Measurements from ENCODE around the gene LTB4R2.

Gene LTB4R2

GRCh38 chr14:24308342-24309124 is 1.4 kb upstream of the LTB4R2 start:
- TF ChIP-seq, protein P1, sequence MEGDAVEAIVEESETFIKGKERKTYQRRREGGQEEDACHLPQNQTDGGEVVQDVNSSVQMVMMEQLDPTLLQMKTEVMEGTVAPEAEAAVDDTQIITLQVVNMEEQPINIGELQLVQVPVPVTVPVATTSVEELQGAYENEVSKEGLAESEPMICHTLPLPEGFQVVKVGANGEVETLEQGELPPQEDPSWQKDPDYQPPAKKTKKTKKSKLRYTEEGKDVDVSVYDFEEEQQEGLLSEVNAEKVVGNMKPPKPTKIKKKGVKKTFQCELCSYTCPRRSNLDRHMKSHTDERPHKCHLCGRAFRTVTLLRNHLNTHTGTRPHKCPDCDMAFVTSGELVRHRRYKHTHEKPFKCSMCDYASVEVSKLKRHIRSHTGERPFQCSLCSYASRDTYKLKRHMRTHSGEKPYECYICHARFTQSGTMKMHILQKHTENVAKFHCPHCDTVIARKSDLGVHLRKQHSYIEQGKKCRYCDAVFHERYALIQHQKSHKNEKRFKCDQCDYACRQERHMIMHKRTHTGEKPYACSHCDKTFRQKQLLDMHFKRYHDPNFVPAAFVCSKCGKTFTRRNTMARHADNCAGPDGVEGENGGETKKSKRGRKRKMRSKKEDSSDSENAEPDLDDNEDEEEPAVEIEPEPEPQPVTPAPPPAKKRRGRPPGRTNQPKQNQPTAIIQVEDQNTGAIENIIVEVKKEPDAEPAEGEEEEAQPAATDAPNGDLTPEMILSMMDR (IDR thresholded peaks at IDR 0.05; ENCODE audit: control insufficient read depth, insufficient read depth, low read depth, low read length, missing control alignments) = no peak
- DNase-seq (ENCODE audit: low read depth) = no peak

GRCh38 chr14:24310265-24310645 is 315 bp downstream of the LTB4R2 start:
- DNase-seq (ENCODE audit: low read depth) = no peak
- H3K4me3 ChIP-seq (ENCODE audit: control insufficient read depth, low read depth, low read length) = no peak overlapping the region
- TF ChIP-seq, protein P1 (IDR thresholded peaks at IDR 0.05; ENCODE audit: control insufficient read depth, insufficient read depth, low read depth, low read length, missing control alignments) = no peak

More at GRCh38 chr14:24308342-24309124, 1.4 kb upstream of the LTB4R2 start:
- no peak overlapping the region for H3K4me3 ChIP-seq (ENCODE audit: control insufficient read depth, low read depth, low read length)

GRCh38 chr14:24310646-24311604 is 985 bp downstream of the LTB4R2 start, which contains the start of gene LTB4R:
Gene LTB4R, plus strand, starts transcription at chr14:24311502. Its CDS starts 4,150 bp downstream, at chr14:24315652.
- no peak within 1 kb of the TSS for H3K4me3 ChIP-seq (ENCODE audit: control insufficient read depth, low read depth, low read length)
- TF ChIP-seq, protein P1 (IDR thresholded peaks at IDR 0.05; ENCODE audit: control insufficient read depth, insufficient read depth, low read depth, low read length, missing control alignments) = peak; percentile 18
- no peak for DNase-seq (ENCODE audit: low read depth)

DNA sequence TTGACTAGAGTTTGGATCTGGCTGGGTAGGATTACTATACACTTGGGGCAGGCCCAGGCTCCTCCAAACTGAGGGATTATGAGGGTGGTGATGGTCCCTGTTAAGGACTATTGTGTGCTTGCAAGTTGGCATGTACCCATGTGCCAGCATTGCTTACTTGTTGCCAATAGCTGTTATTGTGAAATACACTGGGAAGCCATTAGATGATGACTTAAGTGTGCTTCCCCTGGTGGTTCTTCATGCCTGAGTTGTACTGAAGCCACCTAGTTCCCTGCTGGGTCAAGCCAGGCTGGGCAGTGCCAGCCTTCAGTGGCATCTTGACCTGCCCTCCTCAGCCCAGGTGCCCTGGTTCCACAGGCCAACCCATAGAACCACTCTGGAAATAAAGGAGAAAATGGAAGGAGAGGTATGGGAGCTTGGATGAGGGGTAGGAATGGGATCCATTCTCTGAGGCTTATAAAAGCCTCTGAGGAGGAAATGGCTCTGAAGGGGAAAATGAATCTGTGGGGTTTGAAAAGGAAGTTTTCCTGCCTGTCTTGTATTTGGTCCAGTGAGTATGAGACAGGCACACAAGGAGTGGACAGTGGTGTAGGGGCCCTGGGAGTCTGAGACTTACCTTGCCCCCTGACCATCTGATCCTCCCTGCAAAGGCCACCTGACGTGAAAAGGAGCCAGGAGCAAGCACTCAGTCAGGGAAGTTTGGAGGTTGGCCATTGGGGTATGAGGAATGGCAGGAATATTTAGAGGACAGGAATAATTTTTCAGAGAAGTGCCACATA is 2.1 kb downstream of the LTB4R2 start:
- no peak overlapping the region for H3K4me3 ChIP-seq (ENCODE audit: control insufficient read depth, low read depth, low read length)
- TF ChIP-seq, protein P1 (IDR thresholded peaks at IDR 0.05; ENCODE audit: control insufficient read depth, insufficient read depth, low read depth, low read length, missing control alignments) = no peak
- no peak for DNase-seq (ENCODE audit: low read depth)

- DNase-seq (ENCODE audit: low read depth) = no peak
- TF ChIP-seq, protein P1 (IDR thresholded peaks at IDR 0.05; ENCODE audit: control insufficient read depth, insufficient read depth, low read depth, low read length, missing control alignments) = no peak
- no peak overlapping the region for H3K4me3 ChIP-seq (ENCODE audit: control insufficient read depth, low read depth, low read length)
Measured at GRCh38 chr14:24312736-24313507, 3.0 kb downstream of the LTB4R2 start.
